ENCODE data around the gene SLBP. TPM values are rescaled to one million over a fixed set of nuclear protein-coding genes. Genes with fewer than 3 reads are reported as not detected.

SLBP gene
- total and polyA plus RNA-seq, 12 donors: 10.9 to 17.7 (median 12.8) TPM

- intact Hi-C loops (cut with DNase I): no loop called here
- H3K4me3 ChIP-seq: no peak overlapping the region
- H3K36me3 ChIP-seq: no peaks in the 10 kb centered on the region
- no peaks in the 10 kb centered on the region for H3K27me3 ChIP-seq
- TF ChIP-seq CTCF (IDR thresholded peaks at IDR 0.05): no peak
- no peak for DNase-seq
- 94 to 97% methylated on average over 30 to 47 of the region's 47 CpGs for WGBS, 2 donors
- H3K27ac ChIP-seq: no peak overlapping the region
- no peaks in the 10 kb centered on the region for H3K9me3 ChIP-seq
- ATAC-seq: no peak
- H3K4me1 ChIP-seq: no peaks in the 10 kb centered on the region
Observed at GRCh38 chr4:1655081-1655480, 57.0 kb downstream of the SLBP start.

GRCh38 chr4:1654216-1654955 lies 57.7 kb downstream of the SLBP start:
- H3K9me3 ChIP-seq: no peaks in the 10 kb centered on the region
- intact Hi-C loops (cut with DNase I): no loop called here
- H3K4me1 ChIP-seq: no peaks in the 10 kb centered on the region
- no peak overlapping the region for H3K27ac ChIP-seq
- no peak overlapping the region for H3K4me3 ChIP-seq
- no peak for TF ChIP-seq CTCF (IDR thresholded peaks at IDR 0.05)
- H3K36me3 ChIP-seq: no peaks in the 10 kb centered on the region
- H3K27me3 ChIP-seq: no peaks in the 10 kb centered on the region
- 82 to 84% methylated on average over 23 of the region's 23 CpGs for WGBS, 2 donors
- DNase-seq: no peak
- peak in 2 of 8 donors; percentile 21 for ATAC-seq

- DNase-seq (no peak), ATAC-seq (no peak)
- Histone ChIP-seq H3K9me3 (no peaks in the 10 kb centered on the region), H3K4me3 (no peak overlapping the region), H3K4me1 (no peaks in the 10 kb centered on the region), H3K27ac (no peak overlapping the region), H3K36me3 (no peaks in the 10 kb centered on the region), H3K27me3 (no peaks in the 10 kb centered on the region)
- no peak for TF ChIP-seq CTCF (IDR thresholded peaks at IDR 0.05)
- 88 to 95% methylated on average over 10 of the region's 10 CpGs for WGBS, 2 donors
- intact Hi-C loops (cut with DNase I): no loop called here
Observed at GRCh38 chr4:1653776-1654175, 58.3 kb downstream of the SLBP start.

GRCh38 chr4:1652088-1652487 lies 60.0 kb downstream of the SLBP start:
- intact Hi-C loops (cut with DNase I): no loop called here
- H3K27ac ChIP-seq: no peak overlapping the region
- no peaks in the 10 kb centered on the region for H3K9me3 ChIP-seq
- H3K4me1 ChIP-seq: no peaks in the 10 kb centered on the region
- H3K27me3 ChIP-seq: no peaks in the 10 kb centered on the region
- no peaks in the 10 kb centered on the region for H3K36me3 ChIP-seq
- DNase-seq (no peak), ATAC-seq (no peak)
- WGBS, 2 donors: 96 to 99% methylated on average over 13 of the region's 13 CpGs
- no peak for TF ChIP-seq CTCF (IDR thresholded peaks at IDR 0.05)
- no peak overlapping the region for H3K4me3 ChIP-seq

Data from heart right ventricle (tissue), 16 donors.